AG04449 (cell line): ENCODE data around the gene SLC39A13.

Experiments used
- CTCF ChIA-PET: fragments of 350-600 bp; formaldehyde crosslinking; extraction: SDS; loops from one replicate; lab custom pipeline; 2021; ENCODE audit warnings: antibody characterized with exemption; lab: Yijun Ruan, JAX
- POLR2A ChIA-PET: fragments of 400-600, 350-600 bp; formaldehyde crosslinking; extraction: SDS; loops from one replicate; lab custom pipeline; 2020; ENCODE audit warnings: antibody characterized with exemption, inconsistent platforms; lab: Yijun Ruan, JAX
- DNase-seq: peaks from one replicate; pipeline ENCODE4 v3.0.0-alpha.2; 2010; ENCODE audit warnings: low read depth, low spot score
- H3K4me3 ChIP-seq: 2 replicates; pipeline ENCODE4 v1.5.1; 2011; ENCODE audit warnings: low read depth, mild to moderate bottlenecking, control low read depth, low read length
- CTCF ChIP-seq: IDR thresholded peaks from one replicate; pipeline ENCODE4 v1.5.1; 2011; ENCODE audit warnings: mild to moderate bottlenecking, moderate library complexity, low read length, control low read depth, inconsistent platforms; ENCODE audit not compliant: insufficient read depth; ENCODE audit errors: missing control alignments

The SLC39A13 gene

GRCh38 chr11:47435687-47436086 is 27.3 kb downstream of the SLC39A13 start:
- ChIA-PET POLR2A (interaction anchor here (0.6 kb wide), 1 partner anchor 106 kb away, joined by 3 read pairs; no protein-coding TSS in a partner anchor), CTCF (interaction anchor here (0.7 to 1.3 kb wide), 2 partner anchors 62 to 181 kb away, joined by 3 read pairs; no protein-coding TSS in a partner anchor)
- no peak for TF ChIP-seq CTCF
- H3K4me3 ChIP-seq, result no peak overlapping the region
- no peak for DNase-seq

- TF ChIP-seq CTCF, result no peak
- H3K4me3 ChIP-seq, result no peak overlapping the region
- ChIA-PET CTCF (interaction anchor here (1.3 kb wide), 2 partner anchors 18 to 63 kb away, joined by 3 to 4 read pairs; no protein-coding TSS in a partner anchor), POLR2A (no interaction called here)
- DNase-seq, result no peak
Measured at GRCh38 chr11:47436726-47437125, 28.3 kb downstream of the SLC39A13 start.

DNA sequence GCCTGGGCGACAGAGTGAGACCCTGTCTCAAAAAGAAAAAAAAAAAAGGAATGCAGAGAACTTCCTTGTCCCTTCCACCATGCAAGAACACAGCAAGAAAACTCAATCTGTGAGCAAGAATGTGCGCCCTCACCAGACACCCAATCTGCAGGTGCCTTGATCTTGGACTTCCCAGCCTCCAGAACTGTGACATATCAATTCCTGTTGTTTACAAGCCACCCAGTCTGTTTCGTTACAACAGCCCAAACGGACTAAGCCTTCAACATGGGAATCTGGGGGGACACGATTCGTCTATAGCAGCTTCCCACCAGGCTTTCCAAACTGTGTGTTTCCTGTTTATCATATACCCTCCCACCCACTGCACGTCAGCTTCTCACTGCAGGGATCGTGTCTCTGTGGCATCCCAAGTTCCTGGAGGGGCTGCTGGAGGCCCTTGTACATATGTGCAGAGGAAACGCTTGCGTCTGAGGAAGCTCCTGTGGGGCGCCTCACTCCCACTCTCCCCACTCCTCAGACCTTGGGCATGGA is 28.9 kb downstream of the SLC39A13 start:
- ChIA-PET CTCF (interaction anchor here (0.9 to 1.4 kb wide), 3 partner anchors 12 to 17 kb away, joined by 3 to 4 read pairs (median 3); partner anchors contain the start of gene RAPSN), POLR2A (no interaction called here)
- DNase-seq, result no peak
- TF ChIP-seq CTCF, result no peak
- no peak overlapping the region for H3K4me3 ChIP-seq

DNA sequence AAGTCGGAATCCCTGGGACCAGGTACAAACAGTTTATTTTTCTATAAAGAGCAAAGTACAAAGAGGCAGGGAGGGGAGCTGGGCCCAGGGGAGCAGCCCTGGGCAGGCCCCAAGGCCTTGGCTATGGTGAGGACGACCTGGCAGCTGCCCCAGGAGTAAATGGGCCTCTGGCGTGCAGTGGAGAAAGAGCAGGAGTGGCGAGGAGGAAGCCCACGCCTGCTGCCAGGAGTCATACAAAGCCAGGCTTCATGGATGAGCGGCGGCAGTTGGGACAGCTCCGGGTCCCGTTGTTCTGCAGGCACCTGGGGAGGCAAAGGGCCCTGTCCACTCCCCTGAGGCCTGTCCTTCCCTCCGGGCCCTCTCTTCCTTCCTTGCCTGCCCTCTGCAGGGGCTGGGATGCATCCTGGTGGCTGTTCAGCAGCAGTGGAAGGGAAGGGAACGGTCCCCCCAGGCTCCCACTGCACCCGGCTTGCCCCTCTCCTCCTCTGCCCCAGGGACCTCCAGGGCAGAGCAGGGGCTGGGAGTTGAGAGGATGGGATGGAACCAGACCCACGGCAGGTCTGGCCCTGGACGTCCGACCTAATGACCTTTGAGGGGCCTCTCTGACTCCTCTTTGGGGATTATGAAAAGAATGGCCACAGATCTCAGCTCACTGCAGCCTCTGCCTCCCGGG is 29.5 kb downstream of the SLC39A13 start:
- no peak overlapping the region for H3K4me3 ChIP-seq
- TF ChIP-seq CTCF, result no peak
- ChIA-PET POLR2A (interaction anchor here (0.8 kb wide), 1 partner anchor 10 kb away, joined by 3 read pairs; no protein-coding TSS in a partner anchor), CTCF (interaction anchor here (0.9 to 1.4 kb wide), 3 partner anchors 11 to 17 kb away, joined by 3 to 4 read pairs (median 3); partner anchors contain the start of gene RAPSN)
- DNase-seq, result no peak

DNA sequence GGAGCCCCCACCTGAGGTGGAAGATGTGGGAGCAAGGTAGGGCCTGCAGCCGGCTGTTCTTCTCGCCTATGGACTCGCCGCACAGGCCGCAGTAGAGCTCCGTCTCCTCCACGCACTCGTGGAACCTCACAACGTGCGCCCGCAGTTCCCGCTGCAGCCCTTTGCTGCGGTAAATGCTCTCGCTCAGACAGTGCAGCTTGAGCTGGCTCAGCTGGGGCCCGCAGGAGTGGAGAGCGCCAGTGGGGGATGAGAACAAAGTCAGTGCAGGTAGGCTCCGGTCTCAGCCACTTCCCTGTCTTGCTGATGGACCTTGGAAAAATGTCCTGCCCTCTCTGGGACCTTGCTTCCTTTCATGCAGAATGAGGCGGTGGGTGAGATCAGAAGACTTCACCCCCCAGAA is 30.3 kb downstream of the SLC39A13 start:
- no peak for DNase-seq
- TF ChIP-seq CTCF, result no peak
- ChIA-PET POLR2A (interaction anchor here (0.8 kb wide), 1 partner anchor 9 kb away, joined by 3 read pairs; no protein-coding TSS in a partner anchor), CTCF (interaction anchor here (1.8 to 2.7 kb wide), 2 partner anchors 16 to 65 kb away, joined by 5 to 7 read pairs; no protein-coding TSS in a partner anchor)
- no peak overlapping the region for H3K4me3 ChIP-seq

DNA sequence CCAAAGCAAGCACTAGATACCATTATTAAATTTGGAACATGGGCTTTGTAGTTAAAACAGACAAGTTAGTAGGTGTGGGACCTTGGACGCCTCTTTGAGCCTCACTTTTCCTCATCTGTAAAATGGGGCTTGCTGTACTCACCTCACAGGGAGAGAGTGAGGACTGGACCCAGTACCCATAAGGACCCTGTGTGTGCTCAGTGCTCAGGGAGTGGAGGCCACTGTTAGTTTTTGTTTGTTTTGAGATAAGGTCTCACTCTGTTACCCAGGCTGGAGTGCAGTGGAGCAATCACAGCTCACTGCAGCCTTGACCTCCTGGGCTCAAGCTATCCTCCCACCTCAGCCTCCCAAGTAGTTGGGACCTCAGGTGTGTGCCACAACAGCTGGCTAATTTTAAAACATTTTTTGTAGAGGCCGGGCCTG is 31.7 kb downstream of the SLC39A13 start:
- DNase-seq, result no peak
- POLR2A ChIA-PET, result no interaction called here
- H3K4me3 ChIP-seq, result no peak overlapping the region
- CTCF ChIA-PET, result interaction anchor here (1.1 to 2.7 kb wide), 3 partner anchors 15 to 66 kb away, joined by 3 to 7 read pairs (median 5); no protein-coding TSS in a partner anchor
- no peak for TF ChIP-seq CTCF
